GM19324 (cell line): ENCODE data around the gene FAM107B.

Experiments
- ATAC-seq: cut with Tn5 transposase; IDR thresholded peaks from one replicate; pipeline ENCODE4 v1.9.1; 2021; ENCODE audit warnings: mild to moderate bottlenecking, moderate library complexity; ENCODE audit not compliant: unreplicated experiment, low FRiP score

FAM107B gene

DNA sequence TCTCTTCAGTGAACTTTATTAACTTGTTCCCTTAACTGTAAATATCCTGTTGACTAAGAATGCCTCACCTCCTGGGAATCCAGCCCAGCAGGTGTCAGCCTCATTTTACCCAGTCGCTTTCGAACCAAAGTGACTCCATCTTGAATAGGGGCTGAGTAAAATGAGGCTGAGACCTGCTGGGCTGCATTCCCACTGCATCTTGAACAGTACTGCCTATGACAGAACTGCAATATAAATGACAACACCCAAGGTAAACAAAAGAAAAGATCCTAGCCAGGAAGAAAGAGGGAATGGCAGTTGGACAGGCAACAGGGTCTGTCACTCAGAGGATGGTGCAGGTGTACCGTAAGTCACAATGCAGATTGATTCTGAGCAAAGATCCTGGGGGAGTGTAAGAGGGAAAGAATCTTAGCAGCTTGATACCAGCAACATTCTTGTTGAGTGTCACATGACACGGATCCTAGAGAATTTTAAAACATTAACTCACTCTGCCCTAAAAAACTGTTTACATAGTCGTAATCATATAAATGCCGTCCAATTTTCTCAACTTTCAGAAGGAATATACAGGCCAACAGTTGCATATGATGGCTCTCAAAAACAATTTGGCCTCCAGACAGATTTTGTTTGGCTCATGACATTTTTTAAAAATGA lies 4.4 kb upstream of the FAM107B start:
- ATAC-seq = no peak

DNA sequence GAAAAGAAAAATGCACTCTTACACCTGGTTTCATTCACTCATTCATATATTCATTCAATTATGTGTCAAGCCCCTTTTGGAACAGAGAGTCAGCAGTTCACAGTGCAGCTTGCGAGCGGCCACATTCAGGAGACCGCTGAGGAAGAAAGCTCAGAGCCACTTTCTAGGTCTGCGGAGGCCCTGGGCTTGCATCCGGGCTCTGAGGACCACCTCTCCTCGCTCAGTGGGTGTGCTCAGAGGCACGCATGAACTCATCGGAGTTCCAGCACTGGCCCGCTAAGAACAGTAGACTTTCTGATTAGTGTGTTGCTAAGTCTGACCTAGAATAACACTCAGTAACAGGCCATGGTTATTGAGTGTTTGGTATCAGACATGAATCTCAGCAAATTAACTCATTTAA lies 1.8 kb upstream of the FAM107B start:
- ATAC-seq = no peak

- no peak for ATAC-seq
Observed at GRCh38 chr10:14775656-14776055, 959 bp upstream of the FAM107B start.

- ATAC-seq = no peak
Observed at GRCh38 chr10:14774214-14774580, 500 bp downstream of the FAM107B start.

GRCh38 chr10:14773551-14774213 lies 1.0 kb downstream of the FAM107B start:
- no peak for ATAC-seq

DNA sequence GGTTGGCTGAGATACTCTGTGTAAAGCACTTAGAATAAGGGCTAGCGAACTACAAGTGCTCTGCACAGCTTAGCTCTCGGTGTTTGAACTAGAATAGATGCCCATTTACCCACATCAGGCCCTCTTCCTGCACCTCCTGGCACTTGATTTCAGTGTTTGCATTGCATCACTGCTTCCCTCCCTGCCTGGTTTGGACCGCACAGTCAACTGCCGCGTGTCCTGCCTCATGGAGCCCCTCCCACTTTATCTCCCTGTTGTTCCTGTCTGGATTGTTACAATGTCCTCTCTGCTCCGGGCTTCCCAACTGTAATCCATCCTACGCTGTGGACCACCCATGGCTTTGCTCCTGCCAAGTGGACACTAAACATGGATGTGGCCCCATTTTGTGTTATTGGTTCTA lies 2.3 kb downstream of the FAM107B start:
- no peak for ATAC-seq

GRCh38 chr10:14770927-14771326 lies 3.8 kb downstream of the FAM107B start:
- no peak for ATAC-seq

DNA sequence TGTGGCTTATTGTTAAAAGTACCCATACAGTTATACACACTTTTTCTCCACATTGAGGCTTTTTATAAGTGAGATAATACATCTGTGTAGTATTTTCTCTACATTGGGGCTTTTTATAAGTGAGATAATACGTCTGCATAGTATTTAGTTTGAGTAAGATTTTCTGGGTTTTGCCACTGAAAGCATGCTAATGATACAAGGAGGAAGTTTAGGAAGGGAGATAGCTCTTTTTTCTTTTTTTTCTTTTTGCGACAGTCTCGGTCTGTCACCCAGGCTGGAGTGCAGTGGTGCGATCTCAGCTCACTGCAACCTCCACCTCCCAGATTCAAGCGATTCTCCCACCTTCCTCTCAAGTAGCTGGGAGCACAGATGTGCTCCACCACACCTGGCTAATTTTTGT lies 13.3 kb downstream of the FAM107B start:
- no peak for ATAC-seq

DNA sequence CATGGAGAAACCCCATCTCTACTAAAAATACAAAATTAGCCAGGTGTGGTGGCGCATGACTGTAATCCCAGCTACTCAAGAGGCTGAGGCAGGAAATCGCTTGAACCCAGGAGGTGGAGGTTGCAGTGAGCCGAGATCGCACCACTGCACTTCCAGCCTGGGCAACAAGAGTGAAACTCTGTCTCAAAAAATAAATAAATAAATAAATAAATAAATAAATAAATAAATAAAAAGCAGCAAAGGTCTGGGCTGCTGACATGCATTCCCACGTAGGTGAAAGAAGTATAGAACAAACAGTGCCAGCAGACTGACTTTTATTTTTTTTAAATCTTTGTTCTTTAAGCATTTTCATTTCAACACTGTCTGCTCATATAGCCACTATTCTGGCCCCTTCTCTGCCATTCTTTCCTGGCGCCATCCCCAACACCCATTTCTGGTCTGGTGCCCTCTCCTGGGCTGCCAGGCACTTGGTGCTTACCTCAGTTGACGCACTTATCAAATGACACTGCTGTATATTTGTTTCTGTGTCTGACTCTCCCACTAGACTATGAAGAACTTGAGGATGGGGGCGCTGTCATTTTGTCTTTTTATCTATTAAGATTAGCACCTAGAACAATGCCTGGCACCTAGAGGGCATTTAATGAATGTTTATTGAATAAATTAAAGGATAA lies 15.6 kb downstream of the FAM107B start:
- ATAC-seq = no peak

- no peak for ATAC-seq
Observed at GRCh38 chr10:14758451-14758850, 16.2 kb downstream of the FAM107B start.

DNA sequence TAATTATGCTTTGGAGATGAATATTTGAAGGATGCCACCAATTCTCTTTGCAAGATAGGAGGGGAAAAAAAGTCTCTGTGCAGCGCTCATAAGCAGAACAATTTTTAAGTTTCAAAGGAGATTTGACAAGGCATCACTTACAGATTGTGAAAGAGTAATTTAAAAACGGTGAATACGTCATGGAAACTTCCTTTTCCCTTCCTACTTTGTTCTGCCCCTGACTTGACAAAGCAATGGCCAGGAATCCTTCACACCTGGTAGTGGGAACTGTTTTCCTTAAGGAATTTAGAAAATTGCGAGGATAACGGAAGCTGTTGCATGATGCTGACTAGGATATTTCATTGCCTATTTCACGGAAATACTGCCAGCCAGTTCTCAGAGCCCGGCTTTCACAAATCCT lies 16.7 kb downstream of the FAM107B start:
- no peak for ATAC-seq

DNA sequence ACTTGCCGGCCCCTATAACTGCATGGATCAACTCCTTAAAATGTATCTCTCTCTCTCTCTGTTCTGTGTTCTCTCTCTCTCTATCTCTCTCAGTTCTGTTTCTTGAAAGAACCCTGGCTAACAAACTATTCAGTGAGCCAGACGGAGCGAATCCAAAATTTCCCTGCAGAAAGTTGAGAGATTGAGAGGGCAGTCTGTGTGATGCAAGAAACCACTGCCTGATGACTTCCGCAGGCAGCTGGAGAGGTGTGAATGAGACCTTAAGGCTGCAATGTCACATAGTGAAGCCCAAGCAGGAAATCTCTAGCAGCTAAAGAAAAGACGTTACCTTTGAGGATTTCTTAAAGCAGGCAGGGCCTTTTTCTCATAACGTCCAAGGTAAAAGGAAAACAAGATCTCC lies 17.3 kb downstream of the FAM107B start:
- ATAC-seq = no peak

DNA sequence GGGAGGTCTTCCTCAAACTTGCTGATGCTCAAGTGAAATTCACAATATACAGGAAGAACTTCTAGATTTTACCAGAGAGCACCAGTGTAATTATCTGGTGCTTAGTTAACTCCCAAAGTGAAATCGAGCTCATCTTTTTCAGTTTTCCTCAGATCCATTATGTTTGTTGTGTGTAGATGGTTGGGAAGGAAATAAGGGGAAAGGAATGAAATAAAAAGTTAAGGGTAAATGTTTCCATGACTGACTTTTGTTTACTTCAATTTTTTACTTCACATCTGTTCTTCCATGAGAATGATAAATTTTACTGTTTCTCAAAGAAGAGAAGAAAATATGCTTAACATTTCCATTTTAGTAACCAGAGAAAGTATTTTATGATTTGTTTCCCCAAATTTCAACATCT lies 21.3 kb downstream of the FAM107B start:
- no peak for ATAC-seq

GRCh38 chr10:14751921-14752320 lies 22.8 kb downstream of the FAM107B start:
- ATAC-seq = no peak

GRCh38 chr10:14751014-14751896 lies 23.4 kb downstream of the FAM107B start:
- no peak for ATAC-seq

- no peak for ATAC-seq
Observed at GRCh38 chr10:14749070-14749809, 25.5 kb downstream of the FAM107B start.

- no peak for ATAC-seq
Observed at GRCh38 chr10:14748441-14748840, 26.3 kb downstream of the FAM107B start.

DNA sequence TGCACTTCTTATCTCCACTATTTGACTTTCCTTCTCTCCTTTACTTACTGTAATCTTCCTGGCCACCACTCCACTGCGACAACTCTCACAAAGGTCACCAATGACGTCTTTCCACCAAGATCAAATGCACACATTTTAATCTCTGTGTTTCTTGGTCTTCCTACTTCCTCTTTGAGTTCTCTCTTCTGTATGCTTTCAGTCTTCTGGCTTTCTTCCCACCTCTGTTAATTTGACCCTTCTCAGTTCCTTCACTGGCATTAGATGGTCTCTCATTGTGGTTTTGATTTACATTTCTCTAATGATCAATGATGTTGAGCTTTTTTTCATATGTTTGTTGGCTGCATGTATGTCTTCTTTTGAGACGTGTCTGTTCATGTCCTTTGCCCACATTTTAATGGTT lies 31.9 kb downstream of the FAM107B start:
- peak; percentile 69 for ATAC-seq

DNA sequence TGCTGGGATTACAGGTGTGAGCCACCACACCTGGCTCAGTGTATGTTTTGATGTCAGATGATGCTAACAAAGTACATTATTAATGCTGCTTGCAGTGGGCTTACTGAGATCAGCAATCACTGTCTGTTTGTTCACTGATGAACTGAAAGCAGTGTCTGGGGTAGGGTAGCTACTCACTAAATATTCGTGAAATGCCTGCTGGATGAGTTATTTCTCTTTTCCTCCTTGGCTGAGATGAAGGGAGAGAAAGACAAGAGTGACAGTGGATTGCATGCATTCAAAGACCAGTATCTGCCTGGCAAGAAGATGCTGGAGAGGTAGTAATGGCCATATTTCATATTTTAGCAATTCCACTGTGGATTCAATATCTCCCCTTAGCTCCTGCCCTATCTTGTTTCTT lies 32.3 kb downstream of the FAM107B start:
- ATAC-seq = peak; percentile 12

DNA sequence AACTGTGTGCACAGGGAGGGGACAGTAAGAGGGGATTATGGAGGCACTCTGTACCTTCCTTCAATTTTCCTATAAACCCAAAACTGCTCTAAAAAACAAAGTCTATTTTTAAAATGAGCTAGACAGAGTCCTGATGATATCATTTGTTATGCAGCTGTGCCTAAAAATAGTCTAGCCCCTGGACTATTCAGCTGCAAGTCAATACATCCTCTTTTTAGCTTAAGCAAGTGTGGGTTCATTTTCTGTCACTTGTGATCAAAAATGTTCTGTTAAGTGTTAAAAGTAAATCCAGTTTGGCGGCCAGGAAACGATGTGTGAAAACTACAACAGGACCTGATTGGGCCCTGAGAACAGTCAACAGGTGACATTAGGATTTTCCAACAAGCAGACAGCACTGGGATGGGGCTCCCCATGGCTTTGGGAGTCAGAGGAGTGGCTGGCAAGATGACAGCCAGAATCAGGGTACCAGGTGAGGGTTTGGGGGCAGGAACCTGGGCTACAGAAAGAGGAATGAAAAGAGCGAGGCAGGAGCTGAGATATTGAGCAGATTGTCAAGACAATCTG lies 33.9 kb downstream of the FAM107B start:
- ATAC-seq = no peak
